Osteocyte (in vitro differentiated cells): Measurements from ENCODE around the gene ATP2B1. TPM values are rescaled to one million over a fixed set of nuclear protein-coding genes. Genes with fewer than 3 reads are reported as not detected.

Source experiments
- DNase-seq: peaks from one replicate; pipeline ENCODE4 v3.0.0; 2021; ENCODE audit warnings: mixed read lengths; ENCODE audit not compliant: unreplicated experiment; ENCODE audit errors: extremely low spot score
- H3K27ac Mint-ChIP-seq: one replicate; pipeline ENCODE4 v1.8.0; 2021; ENCODE audit warnings: mild to moderate bottlenecking, mixed read lengths; ENCODE audit not compliant: unreplicated experiment
- H3K27me3 Mint-ChIP-seq: one replicate; pipeline ENCODE4 v1.8.0; 2021; ENCODE audit warnings: mixed read lengths; ENCODE audit not compliant: unreplicated experiment
- H3K36me3 Mint-ChIP-seq: one replicate; pipeline ENCODE4 v1.8.0; 2021; ENCODE audit warnings: mixed read lengths; ENCODE audit not compliant: unreplicated experiment
- H3K4me1 Mint-ChIP-seq: one replicate; pipeline ENCODE4 v1.8.0; 2021; ENCODE audit warnings: mixed read lengths; ENCODE audit not compliant: unreplicated experiment
- H3K4me3 Mint-ChIP-seq: one replicate; pipeline ENCODE4 v1.8.0; 2021; ENCODE audit warnings: mild to moderate bottlenecking, moderate library complexity, mixed read lengths; ENCODE audit not compliant: unreplicated experiment
- H3K9me3 Mint-ChIP-seq: one replicate; pipeline ENCODE4 v1.8.0; 2021; ENCODE audit warnings: mixed read lengths; ENCODE audit not compliant: unreplicated experiment
- total RNA-seq: library from RNA; stranded (reverse); gene quantifications from 2 replicates; pipeline ENCODE4 v1.2.1, GENCODE V29; 2021
- TF ChIP-seq, protein P1 (sequence below): fragments of 200-600 bp; sonication (generic); IDR thresholded peaks from 2 replicates; pipeline ENCODE4 v1.5.0; 2021; ENCODE audit warnings: antibody characterized with exemption, mild to moderate bottlenecking, moderate library complexity

Gene ATP2B1
- total RNA-seq, 1 donor from 2014 or later: 45.5 TPM

GRCh38 chr12:89610366-89610765 is 98.3 kb downstream of the ATP2B1 start:
- no peak overlapping the region for H3K4me3 Mint-ChIP-seq
- TF ChIP-seq, protein P1, sequence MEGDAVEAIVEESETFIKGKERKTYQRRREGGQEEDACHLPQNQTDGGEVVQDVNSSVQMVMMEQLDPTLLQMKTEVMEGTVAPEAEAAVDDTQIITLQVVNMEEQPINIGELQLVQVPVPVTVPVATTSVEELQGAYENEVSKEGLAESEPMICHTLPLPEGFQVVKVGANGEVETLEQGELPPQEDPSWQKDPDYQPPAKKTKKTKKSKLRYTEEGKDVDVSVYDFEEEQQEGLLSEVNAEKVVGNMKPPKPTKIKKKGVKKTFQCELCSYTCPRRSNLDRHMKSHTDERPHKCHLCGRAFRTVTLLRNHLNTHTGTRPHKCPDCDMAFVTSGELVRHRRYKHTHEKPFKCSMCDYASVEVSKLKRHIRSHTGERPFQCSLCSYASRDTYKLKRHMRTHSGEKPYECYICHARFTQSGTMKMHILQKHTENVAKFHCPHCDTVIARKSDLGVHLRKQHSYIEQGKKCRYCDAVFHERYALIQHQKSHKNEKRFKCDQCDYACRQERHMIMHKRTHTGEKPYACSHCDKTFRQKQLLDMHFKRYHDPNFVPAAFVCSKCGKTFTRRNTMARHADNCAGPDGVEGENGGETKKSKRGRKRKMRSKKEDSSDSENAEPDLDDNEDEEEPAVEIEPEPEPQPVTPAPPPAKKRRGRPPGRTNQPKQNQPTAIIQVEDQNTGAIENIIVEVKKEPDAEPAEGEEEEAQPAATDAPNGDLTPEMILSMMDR: no peak
- H3K36me3 Mint-ChIP-seq: peaks cover 40% of the 10 kb centered on the region
- DNase-seq: no peak
- no peaks in the 10 kb centered on the region for H3K4me1 Mint-ChIP-seq
- H3K27ac Mint-ChIP-seq: no peak overlapping the region
- no peaks in the 10 kb centered on the region for H3K27me3 Mint-ChIP-seq
- no peaks in the 10 kb centered on the region for H3K9me3 Mint-ChIP-seq

GRCh38 chr12:89603678-89604077 is 105.0 kb downstream of the ATP2B1 start:
- Mint-ChIP-seq H3K4me3 (no peak overlapping the region), H3K27ac (no peak overlapping the region), H3K27me3 (no peaks in the 10 kb centered on the region), H3K9me3 (no peaks in the 10 kb centered on the region), H3K36me3 (peaks cover 59% of the 10 kb centered on the region), H3K4me1 (no peaks in the 10 kb centered on the region)
- TF ChIP-seq, protein P1: no peak
- DNase-seq: no peak

DNA sequence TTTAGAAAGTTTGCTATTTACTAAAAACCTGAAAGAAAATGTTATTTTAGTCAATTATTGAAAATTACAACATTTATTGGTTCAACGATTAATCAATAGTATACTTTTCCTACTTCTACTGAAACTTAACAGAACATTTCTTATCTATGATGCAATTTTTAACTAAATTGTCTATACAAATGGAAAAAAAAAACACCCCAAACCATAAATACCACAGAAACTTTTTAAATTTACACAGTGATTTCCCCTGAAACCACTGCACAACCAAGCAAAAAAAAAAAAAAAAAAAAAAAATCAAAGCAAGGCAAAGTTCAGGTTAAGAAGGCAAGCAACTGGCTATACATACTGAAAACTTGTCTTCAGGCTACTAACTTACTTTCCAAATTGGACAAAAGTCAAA is 110.9 kb downstream of the ATP2B1 start:
- H3K4me3 Mint-ChIP-seq: no peak overlapping the region
- H3K27ac Mint-ChIP-seq: no peak overlapping the region

DNA sequence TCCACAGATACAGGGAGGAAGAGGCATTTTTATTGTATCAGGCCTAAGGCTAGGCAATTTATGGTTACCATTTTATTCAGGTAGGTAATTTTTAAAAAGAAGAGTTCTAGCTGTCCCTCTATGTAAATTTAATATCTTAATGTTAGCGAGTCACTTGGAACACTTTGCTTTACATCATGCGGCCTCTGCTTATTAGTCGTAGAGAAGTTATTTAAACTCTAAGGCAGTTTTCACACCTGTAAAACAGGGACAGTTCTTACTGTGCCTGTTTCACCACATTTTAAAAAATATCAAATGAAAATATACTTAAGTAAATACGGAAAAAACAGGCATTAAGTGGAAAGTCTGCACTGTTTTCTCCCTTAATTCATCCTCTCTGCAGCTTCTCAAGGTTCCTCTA is 111.4 kb downstream of the ATP2B1 start:
- peaks cover 3% of the 10 kb centered on the region for H3K4me1 Mint-ChIP-seq
- H3K36me3 Mint-ChIP-seq: peaks cover 29% of the 10 kb centered on the region
- H3K4me3 Mint-ChIP-seq: no peak overlapping the region
- no peaks in the 10 kb centered on the region for H3K27me3 Mint-ChIP-seq
- no peak overlapping the region for H3K27ac Mint-ChIP-seq
- TF ChIP-seq, protein P1: no peak
- no peaks in the 10 kb centered on the region for H3K9me3 Mint-ChIP-seq
- DNase-seq: no peak

More for the DNA sequence above, 110.9 kb downstream of the ATP2B1 start:
- Mint-ChIP-seq H3K27me3 (no peaks in the 10 kb centered on the region), H3K36me3 (peaks cover 32% of the 10 kb centered on the region), H3K4me1 (peaks cover 3% of the 10 kb centered on the region), H3K9me3 (no peaks in the 10 kb centered on the region)
- DNase-seq: no peak
- TF ChIP-seq, protein P1: no peak

DNA sequence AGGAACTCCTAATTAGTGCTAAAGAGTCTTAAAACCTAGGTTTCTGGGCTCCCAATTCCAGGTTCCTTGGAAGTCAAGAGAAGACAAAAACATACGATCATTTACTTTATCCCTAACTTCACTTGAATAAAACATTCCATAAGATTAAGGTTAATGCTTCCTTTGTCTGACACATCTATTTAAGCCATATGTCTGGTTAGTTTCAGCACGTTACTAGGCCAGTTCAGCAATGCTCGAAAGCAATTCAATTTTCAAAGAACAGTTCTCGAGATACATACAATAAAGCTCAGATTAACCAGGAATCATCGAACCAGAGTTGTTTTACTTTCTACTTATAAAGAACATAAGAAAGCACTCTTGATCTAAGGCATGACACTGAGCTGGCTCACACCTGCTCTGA is 114.8 kb downstream of the ATP2B1 start:
- H3K9me3 Mint-ChIP-seq: no peaks in the 10 kb centered on the region
- TF ChIP-seq, protein P1: no peak
- peaks cover 3% of the 10 kb centered on the region for H3K4me1 Mint-ChIP-seq
- H3K27ac Mint-ChIP-seq: no peak overlapping the region
- H3K27me3 Mint-ChIP-seq: no peaks in the 10 kb centered on the region
- H3K4me3 Mint-ChIP-seq: no peak overlapping the region
- H3K36me3 Mint-ChIP-seq: peaks cover 38% of the 10 kb centered on the region
- DNase-seq: no peak
